Breast epithelium (tissue), 3 donors: ENCODE data around the gene PABPC1L.

Source experiments
- POLR2A ChIP-seq: fragments of 450-650 bp; IDR thresholded peaks from one replicate; pipeline ENCODE4 v1.6.1; 2016; ENCODE audit warnings: antibody characterized with exemption, mild to moderate bottlenecking, moderate library complexity
- POLR2AphosphoS5 ChIP-seq, 3 donors: sonication (generic); formaldehyde crosslinking; IDR thresholded peaks; one replicate each; pipeline ENCODE4 v1.6.1; 2017; ENCODE audit warnings: antibody characterized with exemption in 3 of 3
- TF ChIP-seq, protein P1 (sequence below), 3 donors: fragments of 450-650 bp; IDR thresholded peaks; one replicate each; pipeline ENCODE4 v1.5.1; 2016 to 2017; ENCODE audit warnings: antibody characterized with exemption in 3 of 3, mild to moderate bottlenecking in 3 of 3, moderate library complexity in 3 of 3

DNA sequence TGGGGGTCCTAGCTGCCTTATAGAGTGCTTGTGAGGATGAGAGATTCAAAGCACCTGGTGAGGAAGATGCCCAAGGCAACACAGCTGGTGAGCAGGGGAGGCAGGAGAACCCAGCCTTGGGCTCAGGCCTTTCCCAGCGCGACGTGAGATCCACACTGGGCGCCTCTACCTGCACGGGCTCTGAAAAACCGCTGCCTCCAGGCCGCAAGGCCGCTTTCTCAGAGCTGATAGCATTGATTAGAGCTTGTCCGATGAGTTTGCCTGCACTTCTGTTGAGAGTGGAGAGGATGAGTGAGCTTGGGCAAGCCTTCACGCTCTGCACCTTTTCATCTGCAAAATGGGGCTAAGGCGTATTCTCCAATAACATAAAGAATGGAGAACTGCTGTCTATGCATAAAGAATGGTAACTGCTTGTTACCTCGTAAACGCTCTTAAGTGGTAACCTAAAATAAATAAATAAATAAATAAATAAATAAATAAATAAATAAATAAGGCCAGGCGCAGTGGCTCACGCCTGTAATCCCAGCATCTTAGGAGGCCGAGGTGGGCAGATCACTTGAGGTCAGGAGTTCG lies 916 bp downstream of the PABPC1L start:
- TF ChIP-seq POLR2AphosphoS5 (IDR thresholded peaks at IDR 0.05) (no peak), POLR2A (no peak)
- TF ChIP-seq, protein P1, sequence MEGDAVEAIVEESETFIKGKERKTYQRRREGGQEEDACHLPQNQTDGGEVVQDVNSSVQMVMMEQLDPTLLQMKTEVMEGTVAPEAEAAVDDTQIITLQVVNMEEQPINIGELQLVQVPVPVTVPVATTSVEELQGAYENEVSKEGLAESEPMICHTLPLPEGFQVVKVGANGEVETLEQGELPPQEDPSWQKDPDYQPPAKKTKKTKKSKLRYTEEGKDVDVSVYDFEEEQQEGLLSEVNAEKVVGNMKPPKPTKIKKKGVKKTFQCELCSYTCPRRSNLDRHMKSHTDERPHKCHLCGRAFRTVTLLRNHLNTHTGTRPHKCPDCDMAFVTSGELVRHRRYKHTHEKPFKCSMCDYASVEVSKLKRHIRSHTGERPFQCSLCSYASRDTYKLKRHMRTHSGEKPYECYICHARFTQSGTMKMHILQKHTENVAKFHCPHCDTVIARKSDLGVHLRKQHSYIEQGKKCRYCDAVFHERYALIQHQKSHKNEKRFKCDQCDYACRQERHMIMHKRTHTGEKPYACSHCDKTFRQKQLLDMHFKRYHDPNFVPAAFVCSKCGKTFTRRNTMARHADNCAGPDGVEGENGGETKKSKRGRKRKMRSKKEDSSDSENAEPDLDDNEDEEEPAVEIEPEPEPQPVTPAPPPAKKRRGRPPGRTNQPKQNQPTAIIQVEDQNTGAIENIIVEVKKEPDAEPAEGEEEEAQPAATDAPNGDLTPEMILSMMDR (IDR thresholded peaks at IDR 0.05): no peak
